ENCODE data around the gene SOX10.
"Not testable (repeated sequence)": the region's sequence is repeated elsewhere in the genome, so short reads cannot be mapped to it uniquely, and the experiment has no call there.

SOX10 gene

DNA sequence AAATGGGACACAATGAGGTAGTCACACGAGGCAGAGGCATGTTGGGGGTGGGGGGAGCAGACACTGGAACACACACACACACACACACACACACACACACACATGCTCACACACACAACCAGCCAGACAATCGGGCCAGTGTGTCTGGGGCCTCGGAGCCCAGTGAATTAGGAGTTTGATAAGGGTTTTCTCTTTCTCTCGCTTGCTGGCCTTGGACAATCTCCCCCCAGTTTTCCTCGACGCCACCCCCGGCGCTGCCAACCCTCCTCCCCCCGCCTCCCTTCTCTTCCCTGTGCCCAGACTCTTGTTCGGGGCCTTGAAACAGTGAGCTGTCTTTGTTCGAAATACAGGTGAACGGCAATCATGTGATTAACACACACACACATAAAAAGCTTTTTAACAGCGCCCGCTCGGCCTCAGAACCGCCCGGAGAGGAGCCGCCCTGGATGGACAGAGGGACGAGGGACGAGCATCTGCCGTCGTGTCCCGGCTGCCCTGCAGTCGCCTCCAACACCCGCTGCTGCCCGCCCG is 1.5 kb upstream of the SOX10 start:
- no peak for DNase-seq (ENCODE audit: low read depth)

DNA sequence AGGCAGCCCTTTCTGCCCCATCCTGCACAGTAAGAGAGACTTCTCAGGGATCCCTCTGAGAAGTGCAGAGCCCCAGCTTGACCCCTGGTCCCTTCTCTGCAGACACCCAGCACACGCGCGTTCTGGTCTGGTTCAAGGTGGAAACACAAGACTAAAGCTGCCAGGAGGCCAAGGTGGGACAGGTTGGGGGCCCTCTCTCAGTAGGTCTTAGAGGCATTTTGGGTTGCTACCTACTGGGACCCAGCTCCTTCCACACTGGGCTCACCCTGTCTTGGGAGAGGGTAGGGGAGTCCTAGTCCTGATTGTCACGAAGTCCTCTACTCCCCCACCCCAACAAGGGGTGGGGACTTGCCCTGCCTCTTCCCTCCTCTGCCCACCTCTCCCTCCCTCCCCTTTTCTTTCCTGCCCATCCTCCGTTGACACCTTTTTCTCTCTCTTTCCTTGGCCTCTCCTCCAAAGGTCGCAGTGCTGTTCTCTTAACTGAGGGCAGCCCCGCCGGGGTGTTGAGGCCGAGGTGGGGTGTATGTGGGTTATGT is 763 bp upstream of the SOX10 start:
- no peak for DNase-seq (ENCODE audit: low read depth)

DNA sequence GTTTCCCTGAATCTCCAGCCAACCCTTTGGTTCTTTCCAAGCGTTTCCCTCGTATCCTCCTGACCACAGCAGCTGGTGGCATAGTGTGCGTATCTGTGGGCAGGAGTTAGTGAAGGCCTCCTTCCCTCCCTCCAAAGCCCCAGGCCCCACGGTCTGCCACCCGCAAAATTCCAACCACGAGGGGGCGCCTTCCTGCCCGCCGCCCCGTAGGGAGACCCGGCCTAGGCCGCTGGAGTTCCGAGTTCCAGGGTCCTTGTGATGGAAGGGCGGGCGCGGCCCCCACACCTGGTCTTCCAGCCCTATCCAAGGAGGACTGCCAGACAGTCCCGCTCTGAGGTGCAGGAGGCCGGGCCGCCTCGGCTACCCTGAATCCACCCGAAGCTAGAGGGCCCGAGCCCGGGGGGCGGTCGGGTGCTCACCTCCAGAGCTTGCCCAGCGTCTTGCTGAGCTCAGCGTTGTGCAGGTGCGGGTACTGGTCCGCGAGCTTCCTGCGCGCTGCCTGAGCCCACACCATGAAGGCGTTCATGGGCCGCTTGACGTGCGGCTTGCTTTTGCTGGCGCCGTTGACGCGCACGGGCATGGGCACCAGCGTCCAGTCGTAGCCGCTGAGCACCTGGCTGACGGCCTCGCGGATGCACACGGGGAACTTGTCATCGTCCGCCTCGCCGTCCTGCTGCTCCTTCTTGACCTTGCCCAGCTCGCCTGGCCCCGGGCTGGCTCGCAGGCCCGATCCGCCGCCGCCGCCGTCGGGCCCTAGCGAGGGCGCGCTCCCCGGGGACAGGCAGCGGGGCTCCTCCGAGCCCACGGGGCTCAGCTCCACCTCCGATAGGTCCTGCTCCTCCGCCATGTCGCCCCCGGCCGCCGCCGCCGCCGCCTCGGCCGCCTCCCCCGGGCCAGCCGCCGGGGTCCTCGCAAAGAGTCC is 1.2 kb downstream of the SOX10 start:
- no peak for DNase-seq (ENCODE audit: low read depth)

DNA sequence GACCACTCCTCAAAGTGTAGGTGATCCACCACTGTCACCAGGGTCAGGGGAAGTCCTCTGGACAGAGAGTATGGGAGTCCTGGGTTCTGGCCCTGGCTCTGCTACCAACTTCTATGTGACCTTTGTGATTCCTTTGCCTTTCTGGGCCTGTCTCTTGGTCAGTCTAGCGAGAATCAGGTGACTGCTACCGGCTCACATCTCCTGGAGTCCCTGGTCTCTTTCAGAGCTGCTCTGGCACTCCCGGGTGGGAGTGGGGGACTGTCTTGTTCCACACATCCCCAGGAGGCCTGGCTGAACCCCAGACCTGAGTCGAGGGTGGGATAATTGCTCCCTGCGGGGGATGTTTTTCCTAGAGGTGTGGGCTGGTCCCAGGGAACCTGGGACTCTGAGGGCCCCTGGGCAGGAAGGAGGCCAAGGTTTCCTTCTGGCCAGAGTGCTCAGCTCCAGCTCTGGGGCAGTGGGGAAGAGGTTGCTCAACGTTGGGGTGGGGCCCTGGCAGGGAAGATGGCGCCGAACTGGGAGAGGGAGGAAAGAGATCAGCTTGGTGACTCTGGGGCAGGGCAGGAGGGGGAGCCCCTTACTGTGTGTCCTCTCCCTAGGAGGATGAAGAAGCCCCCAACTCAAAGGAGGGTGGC is 2.1 kb downstream of the SOX10 start:
- no peak for DNase-seq (ENCODE audit: low read depth)

DNA sequence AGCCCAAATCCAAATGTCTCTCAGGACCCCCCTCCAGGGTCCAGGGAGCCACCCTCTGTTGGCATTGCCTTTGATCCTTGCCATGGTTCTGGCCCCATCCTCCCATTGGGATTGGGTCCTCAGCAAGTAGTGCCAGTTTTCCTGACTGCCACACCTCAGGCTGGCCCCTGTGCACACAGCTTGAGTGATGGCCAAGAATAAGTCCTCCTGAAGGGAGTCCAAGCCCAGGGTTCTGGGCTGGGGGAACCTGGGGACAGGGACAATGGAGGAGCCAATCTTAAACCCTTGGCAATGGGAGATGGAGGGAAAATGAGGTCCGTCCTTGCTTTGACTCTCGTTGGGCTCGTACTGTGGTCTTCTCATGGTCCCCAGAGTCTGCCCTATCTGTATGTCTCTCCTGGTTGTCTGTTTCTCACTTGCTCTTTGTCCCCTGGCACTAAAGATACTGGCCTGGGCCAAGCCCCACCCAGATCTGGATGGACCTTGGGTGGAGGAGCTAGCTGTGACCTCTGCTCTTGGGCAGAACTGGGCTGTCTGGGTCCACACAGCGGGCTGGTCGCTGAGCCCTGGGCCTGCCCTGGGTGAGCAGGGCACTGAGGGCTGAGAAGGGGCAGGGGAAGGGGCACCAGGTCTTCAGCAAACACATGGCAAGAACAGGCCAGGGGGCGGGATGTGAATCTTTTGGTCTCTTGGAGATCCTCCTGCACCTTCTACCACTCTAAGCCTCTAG is 2.9 kb downstream of the SOX10 start:
- DNase-seq (ENCODE audit: low read depth), result no peak

DNA sequence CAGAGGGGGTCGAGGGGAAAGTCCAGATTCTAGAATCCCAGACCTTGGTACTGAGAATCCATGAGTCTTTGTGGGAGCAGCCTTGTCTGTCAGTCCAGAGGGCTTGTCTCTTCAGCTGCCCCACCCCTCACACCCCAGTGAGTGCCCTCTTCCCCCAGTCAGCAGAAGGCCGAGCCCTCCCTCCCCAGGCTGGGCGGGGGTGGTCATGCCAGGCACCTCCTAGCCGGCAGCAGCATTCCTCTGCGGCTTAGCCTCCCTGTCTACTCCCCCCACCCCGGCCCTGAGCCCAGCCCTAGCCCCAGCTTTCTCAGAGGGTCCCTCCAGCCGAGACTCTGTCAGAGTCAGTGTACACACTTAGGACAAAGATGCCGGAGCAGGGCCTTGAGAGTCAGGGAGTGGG is 4.6 kb downstream of the SOX10 start:
- DNase-seq (ENCODE audit: low read depth), result no peak

DNA sequence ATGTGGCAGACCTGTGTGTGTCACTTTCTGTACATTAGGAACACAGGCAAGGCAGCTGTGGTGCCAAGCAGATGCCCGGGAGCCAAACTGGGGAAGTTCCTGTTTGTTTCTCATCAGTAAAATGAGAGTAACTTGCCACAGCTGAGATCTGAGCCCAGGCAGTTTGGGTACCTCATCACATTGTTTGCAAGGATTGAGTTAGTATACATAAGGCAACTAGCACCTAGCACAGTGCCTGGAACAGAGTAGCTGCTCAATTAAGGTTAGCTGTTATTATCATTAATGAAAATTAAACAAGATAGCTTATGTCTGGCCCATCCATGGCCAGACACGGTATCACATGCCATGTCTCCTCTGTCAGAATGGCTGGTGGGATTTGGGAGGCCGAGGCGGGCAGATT is 7.8 kb downstream of the SOX10 start:
- no peak for DNase-seq (ENCODE audit: low read depth)

DNA sequence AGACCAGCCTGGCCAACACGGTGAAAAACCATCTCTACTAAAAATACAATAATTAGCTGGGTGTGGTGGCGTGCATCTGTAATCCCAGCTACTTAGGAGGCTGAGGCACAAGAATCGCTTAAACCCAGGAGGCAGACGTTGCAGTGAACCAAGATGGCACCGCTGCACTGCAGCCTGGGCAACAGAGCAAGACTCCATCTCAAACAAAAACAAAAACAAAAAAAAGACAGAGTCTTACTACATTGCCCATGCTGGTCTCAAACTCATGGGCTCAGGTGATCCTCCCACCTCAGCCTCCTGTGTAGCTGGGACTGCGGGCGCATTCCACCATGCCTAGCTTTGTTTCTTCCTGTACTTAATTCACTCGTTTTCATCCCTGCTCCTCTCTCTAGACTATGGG is 8.3 kb downstream of the SOX10 start:
- DNase-seq (ENCODE audit: low read depth), result not testable (repeated sequence)

DNA sequence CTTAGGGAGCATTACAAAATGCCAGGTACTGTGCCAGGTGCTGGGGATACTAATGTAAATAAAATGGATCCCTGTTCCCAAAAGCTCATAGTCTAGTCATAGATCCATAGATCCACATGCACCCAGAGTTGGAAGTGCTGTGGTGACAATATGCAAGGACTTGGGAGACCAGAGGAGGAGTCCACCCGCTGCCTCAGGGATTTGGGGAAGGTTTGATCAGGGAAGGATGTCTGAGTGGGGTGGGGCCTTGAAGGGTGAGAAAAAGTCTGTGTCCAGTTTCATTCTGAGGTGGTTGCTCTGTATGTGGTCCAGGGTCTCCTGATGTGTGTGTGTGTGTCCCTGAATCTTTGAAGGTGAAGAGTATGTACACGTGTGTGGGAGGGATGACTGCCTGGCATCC is 9.2 kb downstream of the SOX10 start:
- DNase-seq (ENCODE audit: low read depth), result no peak

DNA sequence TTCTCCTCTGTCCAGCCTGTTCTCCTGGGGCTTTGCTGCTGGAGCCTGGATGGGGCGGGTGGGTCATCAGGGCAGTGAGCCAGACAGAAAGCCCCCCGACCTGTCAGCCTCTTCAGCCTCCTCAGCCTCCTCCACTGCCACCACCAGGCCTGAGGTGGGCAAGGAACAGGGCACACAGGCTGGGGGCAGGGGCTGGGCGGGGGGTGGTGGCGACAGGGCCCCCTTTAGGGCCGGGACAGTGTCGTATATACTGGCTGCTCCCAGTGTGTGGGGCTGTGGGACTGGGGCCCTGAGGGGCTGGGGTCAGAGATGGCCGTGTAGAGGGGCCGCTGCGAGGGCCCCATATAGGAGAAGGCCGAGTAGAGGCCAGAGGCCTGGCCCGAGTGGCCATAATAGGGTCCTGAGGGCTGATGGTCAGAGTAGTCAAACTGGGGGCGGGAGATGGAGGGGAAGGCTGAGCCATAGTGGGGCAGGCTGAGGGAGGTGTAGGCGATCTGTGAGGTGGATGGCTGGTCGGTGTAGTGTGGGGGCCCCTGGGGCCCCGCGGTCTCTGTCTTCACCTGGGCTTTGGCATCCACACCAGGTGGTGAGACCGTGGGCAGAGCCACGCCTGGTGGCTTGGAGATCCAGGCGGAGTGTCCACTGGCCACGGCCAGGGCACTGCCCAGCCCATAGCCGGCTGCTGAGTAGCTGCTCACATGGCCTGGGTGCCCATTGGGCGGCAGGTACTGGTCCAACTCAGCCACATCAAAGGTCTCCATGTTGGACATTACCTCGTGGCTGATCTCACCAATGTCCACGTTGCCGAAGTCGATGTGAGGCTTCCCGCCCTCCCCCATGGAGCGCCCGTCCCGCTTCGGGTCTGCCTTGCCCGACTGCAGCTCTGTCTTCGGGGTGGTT is 10.8 kb downstream of the SOX10 start:
- DNase-seq (ENCODE audit: low read depth), result no peak

DNA sequence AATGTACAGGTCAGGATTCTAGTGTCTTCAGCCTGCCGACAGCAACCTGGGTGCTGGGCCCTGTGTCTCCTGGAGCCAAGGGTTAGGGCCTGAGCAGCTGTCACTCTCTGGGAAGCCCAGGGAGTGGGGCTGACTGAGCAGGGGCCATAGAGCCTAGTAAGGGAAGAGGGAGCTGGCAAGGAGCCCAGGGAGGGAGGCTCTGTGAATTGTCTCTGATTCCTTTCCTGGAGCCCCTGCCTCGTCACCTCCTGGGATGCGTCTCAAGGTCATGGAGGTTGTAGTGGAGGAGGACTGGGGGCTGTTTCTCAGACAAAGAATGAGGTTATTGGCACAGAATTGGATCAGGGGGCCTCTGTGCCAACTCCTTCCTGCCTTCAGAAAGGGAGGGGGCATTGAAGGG is 11.8 kb downstream of the SOX10 start:
- no peak for DNase-seq (ENCODE audit: low read depth)

DNA sequence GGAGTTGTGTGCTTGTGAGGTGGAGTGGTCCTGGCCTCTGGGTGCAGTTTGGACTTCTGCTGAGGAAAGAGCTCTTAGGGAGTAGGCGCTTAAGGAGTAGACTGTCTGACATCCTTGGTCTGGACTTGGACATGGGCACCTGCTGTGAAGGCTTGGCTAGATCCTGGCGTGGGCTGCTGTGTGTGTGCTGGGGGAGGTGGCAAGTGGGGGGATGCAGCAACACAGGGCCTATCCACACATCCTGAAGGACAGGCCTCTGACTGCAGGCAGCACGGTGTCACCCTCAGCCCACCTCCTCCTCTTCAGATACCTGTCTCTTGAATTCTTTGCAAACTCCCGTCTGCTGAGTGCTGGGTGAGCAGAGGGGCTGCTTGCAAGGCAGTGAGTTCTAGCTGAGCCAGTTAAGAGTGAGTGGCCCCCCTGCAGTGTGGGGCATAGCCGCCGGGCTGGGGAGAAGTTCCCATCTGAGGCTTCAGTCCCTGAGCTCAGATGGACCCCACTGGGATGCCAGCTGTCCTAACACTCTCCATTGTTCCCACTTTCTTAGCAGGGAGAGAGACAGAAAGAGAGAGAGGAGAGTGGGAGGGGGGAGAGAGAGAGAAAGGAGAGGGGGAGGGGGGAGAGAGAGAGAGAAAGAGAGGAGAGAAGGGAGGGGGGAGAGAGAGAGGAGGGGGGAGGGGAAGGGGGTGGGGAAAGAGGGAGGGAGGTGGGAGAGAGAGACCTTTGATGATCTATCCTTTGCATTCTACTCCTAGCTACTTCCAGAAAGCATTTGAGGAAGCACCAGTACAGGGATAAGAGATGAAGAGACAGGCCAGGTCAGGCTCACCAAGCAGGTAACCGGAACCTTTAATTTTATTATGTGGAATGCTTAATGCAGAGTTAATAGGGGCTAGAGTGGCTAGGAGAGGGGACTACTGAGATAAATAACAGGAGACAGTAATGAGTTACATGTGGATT is 12.6 kb downstream of the SOX10 start:
- DNase-seq (ENCODE audit: low read depth), result no peak

DNA sequence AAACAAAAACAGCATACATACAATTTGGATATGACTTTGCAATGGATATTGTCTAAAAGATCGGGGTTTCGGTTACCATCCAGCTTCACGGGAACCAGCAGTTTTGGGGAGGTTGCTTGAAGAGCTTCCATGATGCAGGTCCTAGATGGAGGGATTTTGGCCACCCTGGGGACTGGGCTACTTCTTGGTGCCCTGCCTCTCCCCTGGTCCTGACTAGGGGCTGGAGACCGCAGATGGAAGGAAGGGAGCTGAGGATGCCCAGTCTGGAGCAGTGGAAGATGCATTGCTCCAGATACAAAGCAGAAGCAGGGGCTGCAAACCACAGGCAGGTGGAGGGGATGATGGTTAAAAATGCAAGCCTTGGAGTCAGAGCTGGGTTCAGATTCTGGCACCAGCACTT is 13.5 kb downstream of the SOX10 start:
- no peak for DNase-seq (ENCODE audit: low read depth)

DNA sequence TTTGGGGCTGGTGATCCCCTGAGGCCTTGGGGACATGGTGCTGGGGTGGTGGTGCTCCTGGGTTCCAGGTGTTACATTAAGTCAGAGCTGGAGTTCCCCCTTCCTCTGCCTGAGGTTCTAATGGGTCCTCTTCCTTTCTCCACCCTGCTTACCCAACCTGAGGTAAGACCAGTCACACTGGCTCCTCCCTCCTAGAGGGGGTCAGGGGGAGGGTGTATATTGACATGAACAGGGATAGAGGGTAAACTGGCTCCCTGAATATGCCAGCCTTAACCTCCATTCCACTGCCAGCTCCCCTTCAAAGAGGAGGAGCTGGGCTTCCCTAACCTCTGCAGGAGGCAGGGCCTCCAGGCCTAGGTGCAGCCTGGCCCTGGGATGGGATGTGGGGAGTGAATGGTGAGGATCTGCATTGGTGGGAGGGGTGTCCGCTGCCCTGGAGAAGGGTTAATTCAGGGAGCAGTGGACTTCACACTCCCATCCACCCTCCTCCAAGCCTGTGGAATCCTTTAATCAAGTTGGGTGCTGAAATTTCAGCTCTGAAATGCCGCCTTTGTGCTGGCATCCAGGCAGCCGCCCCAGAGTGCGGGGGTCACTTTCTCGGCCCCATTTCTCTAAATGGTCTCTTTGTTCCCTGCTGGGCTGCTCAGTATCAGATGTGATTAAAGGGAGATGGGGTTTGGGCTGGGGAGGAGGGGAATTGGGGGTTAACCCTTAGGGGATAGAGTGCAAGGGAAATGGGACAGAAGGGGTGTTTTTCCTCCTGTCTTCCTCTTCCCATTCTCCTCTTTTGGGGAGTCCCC is 15.7 kb downstream of the SOX10 start:
- DNase-seq (ENCODE audit: low read depth), result no peak

DNA sequence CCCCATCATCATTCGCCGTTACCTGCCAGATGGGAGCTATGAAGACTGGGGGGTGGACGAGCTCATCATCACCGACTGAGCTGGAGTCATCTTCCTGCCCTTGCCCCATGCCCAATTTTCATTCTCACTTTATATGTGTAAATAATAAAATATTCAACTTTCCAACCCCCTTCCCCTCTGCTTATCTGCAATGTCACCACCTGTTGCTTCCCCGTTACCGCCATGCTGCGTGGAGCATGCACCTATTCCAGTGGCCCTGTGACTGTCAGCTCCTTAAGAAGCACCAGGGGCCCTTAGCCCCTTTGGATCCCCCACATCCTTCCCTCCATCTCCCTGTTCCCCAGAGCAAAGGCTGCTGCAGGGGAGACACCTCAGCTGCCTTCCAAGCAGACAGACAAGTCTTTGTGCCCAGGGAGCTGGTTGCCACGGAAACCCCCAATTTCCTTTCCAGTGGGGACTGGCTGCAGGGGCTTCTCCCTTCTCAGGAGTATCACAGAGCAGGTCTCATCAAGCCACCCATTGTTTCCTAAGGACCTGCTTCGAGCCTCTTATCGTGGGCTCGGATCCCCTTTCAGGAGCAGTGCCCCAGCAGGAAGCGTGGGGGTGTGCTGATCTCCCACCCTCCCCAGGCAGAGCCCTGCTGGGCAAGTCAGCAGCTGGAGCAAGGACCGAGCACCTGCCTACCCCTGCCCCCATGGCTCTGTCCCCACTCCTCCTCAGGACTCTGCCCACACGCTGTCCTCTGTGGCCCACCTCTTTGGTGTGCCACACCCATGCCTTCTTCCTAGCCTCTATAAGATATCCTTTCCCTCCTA is 16.5 kb downstream of the SOX10 start:
- DNase-seq (ENCODE audit: low read depth), result no peak

DNA sequence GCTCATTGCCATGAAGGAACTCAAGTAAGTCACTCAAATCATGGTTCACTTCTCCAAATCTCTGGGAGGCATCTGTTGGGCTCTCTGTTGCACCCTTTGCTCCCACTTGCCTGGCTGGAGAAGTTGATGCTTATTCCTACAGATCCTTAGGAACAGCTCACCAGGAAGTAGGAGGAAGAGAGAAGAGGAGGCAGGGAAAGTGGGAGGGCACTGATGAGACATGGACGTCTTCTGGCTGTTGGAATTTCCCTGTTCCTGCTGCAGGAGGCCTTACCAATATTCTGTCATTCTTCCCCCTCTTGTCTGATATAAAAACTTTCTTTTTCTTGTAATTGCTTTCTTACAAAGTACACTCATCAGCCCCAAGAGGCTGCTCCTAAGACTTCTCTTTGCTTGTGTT is 17.2 kb downstream of the SOX10 start:
- DNase-seq (ENCODE audit: low read depth), result no peak

DNA sequence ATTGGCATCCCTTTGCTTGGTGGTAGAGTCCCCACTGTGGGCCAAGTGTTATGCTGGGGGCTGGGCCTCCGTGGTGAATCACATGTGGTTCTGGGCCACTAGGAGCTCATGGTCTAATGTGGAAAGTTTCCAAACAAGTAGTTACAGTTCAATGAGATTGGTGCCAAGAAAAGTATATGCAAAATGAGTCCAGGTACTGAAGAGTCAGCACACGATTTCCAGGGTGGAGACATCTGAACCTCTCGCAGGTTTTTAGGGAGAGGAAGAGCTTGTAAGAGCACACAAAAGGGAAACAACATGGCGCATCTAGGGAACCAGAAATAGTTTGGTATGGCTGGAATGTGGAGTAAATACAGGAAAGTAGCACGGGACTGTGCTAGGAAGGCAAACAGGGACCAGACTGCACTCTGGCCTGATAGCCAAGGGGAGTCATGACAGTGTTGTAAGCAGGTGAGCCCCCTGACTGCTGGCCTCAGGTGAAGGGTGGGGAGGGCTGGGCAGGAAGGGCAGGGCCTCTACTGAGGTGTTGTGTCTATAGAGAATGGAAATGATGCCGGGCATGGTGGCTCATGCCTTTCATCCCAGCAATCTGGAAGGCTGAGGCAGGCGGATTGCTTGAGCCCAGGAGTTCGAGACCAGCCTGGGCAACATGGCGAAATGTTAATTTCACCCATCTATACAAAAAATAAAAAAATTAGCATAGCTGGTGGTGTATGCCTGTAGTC is 18.3 kb downstream of the SOX10 start:
- DNase-seq (ENCODE audit: low read depth), result no peak

DNA sequence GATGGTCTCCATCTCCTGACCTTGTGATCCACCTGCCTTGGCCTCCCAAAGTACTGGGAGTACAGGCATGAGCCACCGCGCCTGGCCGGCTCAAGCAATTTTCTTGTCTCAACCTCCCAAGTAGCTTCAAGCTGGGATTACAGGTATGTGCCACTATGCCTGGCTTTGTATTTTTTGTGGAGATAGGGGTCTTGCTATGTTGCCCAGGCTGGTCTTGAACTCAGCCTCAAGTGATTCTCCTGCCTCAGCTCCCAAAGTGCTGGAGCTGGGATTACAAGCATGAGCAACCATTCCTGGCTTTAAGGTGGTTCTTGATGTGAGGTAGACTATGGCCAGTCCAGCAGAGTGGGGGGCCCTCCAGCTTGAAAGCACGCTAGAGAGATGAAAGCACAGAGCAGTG is 23.3 kb downstream of the SOX10 start:
- DNase-seq (ENCODE audit: low read depth), result no peak
